HepG2 (cell line): Measurements from ENCODE around the gene BCAS3. TPM values are rescaled to one million over a fixed set of nuclear protein-coding genes. Genes with fewer than 3 reads are reported as not detected.

Source experiments
- BRF2 ChIP-seq: sonication (generic); formaldehyde crosslinking; IDR thresholded peaks from 2 replicates; pipeline ENCODE4 v1.8.1; 2022; ENCODE audit warnings: mild to moderate bottlenecking, missing genetic modification reagents
- E2F1 ChIP-seq: sonication (generic); formaldehyde crosslinking; IDR thresholded peaks from 2 replicates; pipeline ENCODE4 v1.5.0; 2020; ENCODE audit warnings: missing genetic modification reagents
- EEA1 ChIP-seq: sonication (generic); formaldehyde crosslinking; IDR thresholded peaks from 2 replicates; pipeline ENCODE4 v1.5.1; 2020; ENCODE audit warnings: mild to moderate bottlenecking, missing genetic modification reagents, borderline replicate concordance
- FOXK1 ChIP-seq: sonication (generic); formaldehyde crosslinking; IDR thresholded peaks from 2 replicates; pipeline ENCODE4 v1.4.0; 2020; ENCODE audit warnings: low read depth, missing genetic modification reagents, borderline replicate concordance
- HOXA9 ChIP-seq: sonication (generic); formaldehyde crosslinking; IDR thresholded peaks from 2 replicates; pipeline ENCODE4 v1.8.1; 2022; ENCODE audit warnings: missing genetic modification reagents, mild to moderate bottlenecking, moderate library complexity, borderline replicate concordance
- HOXD1 ChIP-seq: sonication (generic); formaldehyde crosslinking; IDR thresholded peaks from 2 replicates; pipeline ENCODE4 v1.5.0; 2020; ENCODE audit warnings: missing genetic modification reagents
- IRF1 ChIP-seq: sonication (generic); formaldehyde crosslinking; IDR thresholded peaks from 2 replicates; pipeline ENCODE4 v1.4.0; 2020; ENCODE audit warnings: low read depth, mild to moderate bottlenecking, missing genetic modification reagents
- KLF12 ChIP-seq: sonication (generic); formaldehyde crosslinking; IDR thresholded peaks from 2 replicates; pipeline ENCODE4 v1.4.0; 2020; ENCODE audit warnings: missing genetic modification reagents, borderline replicate concordance
- LCORL ChIP-seq, 2 experiments: fragments of 450-650 bp in 1 of 2; sonication (generic) in 1 of 2; formaldehyde crosslinking in 1 of 2; IDR thresholded peaks; 2 replicates each; pipeline versions ENCODE4 v1.5.0 to v1.6.1; 2017 to 2020; ENCODE audit warnings: antibody characterized with exemption in 1 of 2, missing genetic modification reagents in 1 of 2
- MIXL1 ChIP-seq: IDR thresholded peaks from 2 replicates; pipeline ENCODE4 v1.6.1; 2016
- MXD3 ChIP-seq: IDR thresholded peaks from 2 replicates; pipeline ENCODE4 v1.6.1; 2016; ENCODE audit warnings: mild to moderate bottlenecking, missing biosample characterization, missing genetic modification reagents
- PHB2 ChIP-seq: fragments of 450-650 bp; IDR thresholded peaks from 2 replicates; pipeline ENCODE4 v1.6.1; 2018; ENCODE audit not compliant: partially characterized antibody
- PRDM10 ChIP-seq: sonication (generic); formaldehyde crosslinking; IDR thresholded peaks from 2 replicates; pipeline ENCODE4 v1.4.0; 2020; ENCODE audit warnings: low read depth, missing genetic modification reagents
- SP1 ChIP-seq, 2 experiments: fragments of 450-650 bp in 1 of 2; sonication (generic) in 1 of 2; formaldehyde crosslinking in 1 of 2; IDR thresholded peaks; 2 replicates each; pipeline versions ENCODE4 v1.4.0 to v1.6.1; 2016 to 2020; ENCODE audit warnings: missing genetic modification reagents in 1 of 2
- SP5 ChIP-seq: IDR thresholded peaks from 2 replicates; pipeline ENCODE4 v1.6.1; 2016; ENCODE audit warnings: low read depth, borderline replicate concordance
- TOPORS ChIP-seq: sonication (generic); formaldehyde crosslinking; IDR thresholded peaks from 2 replicates; pipeline ENCODE4 v1.8.0; 2023; ENCODE audit warnings: mild to moderate bottlenecking, missing genetic modification reagents
- TP53 ChIP-seq: sonication (generic); formaldehyde crosslinking; conservative IDR thresholded peaks from 2 replicates; pipeline ENCODE4 v1.4.0; 2020; ENCODE audit warnings: missing genetic modification reagents
- ZNF256 ChIP-seq: sonication (generic); formaldehyde crosslinking; conservative IDR thresholded peaks from 2 replicates; pipeline ENCODE4 v1.4.0; 2020; ENCODE audit warnings: missing genetic modification reagents
- ZNF414 ChIP-seq: sonication (generic); formaldehyde crosslinking; IDR thresholded peaks from 2 replicates; pipeline ENCODE4 v1.5.0; 2020; ENCODE audit warnings: missing genetic modification reagents
- ZNF556 ChIP-seq: sonication (generic); formaldehyde crosslinking; IDR thresholded peaks from 2 replicates; pipeline ENCODE4 v1.4.0; 2020; ENCODE audit warnings: mild to moderate bottlenecking, missing genetic modification reagents, borderline replicate concordance
- ZSCAN22 ChIP-seq: sonication (generic); formaldehyde crosslinking; IDR thresholded peaks from 2 replicates; pipeline ENCODE4 v1.4.0; 2020; ENCODE audit warnings: mild to moderate bottlenecking, missing genetic modification reagents
- polyA plus RNA-seq, 8 experiments: library from polyadenylated mRNA; depleted of rRNA in 3 of 8; stranded (reverse) in 7 of 8; unstranded in 1 of 8; fragments of >200 nt; fragmentation: Illumina TruSeq in 4 of 8; extraction: Trizol in 4 of 8; gene quantifications; 2 replicates each; pipeline versions ENCODE4 v1.2.1 to v1.2.3, GENCODE V29; 2011 to 2016; ENCODE audit warnings: low read depth in 4 of 8, missing spikeins in 1 of 8, mixed read lengths in 1 of 8; ENCODE audit not compliant: insufficient read depth in 1 of 8
- total RNA-seq, 5 experiments: library from RNA; depleted of rRNA; stranded (reverse); fragments of >200 nt; fragmentation: Illumina TruSeq; extraction: Trizol; gene quantifications; 2 replicates each; pipeline ENCODE4 v1.2.3, GENCODE V29; 2016; ENCODE audit warnings: low read depth in 1 of 5

BCAS3 gene
- total and polyA plus RNA-seq, 2 of the 13 experiments (the other 11 are each of a cell fraction or from before 2014, with no cell fraction given): 10.7 to 11.2 TPM

GRCh38 chr17:61393904-61394629 is 716.4 kb downstream of the BCAS3 start (continued):
- 0 out of 2 replicates have a peak, but pooled peaks have one; percentile 56 for TF ChIP-seq PRDM10 (CRISPR knock-in tag)
- TF ChIP-seq MIXL1 (CRISPR knock-in tag): peak; percentile 85
- 0 out of 2 replicates have a peak, but pooled peaks have one; percentile 63 for TF ChIP-seq TP53 (CRISPR knock-in tag)
- TF ChIP-seq KLF12 (CRISPR knock-in tag): no peak; the same call in 1 of the 2 replicates
- no peak for TF ChIP-seq IRF1 (CRISPR knock-in tag)
- TF ChIP-seq FOXK1: peak; percentile 18; the same call in 1 of the 2 replicates
- peak; percentile 93 for TF ChIP-seq ZNF556 (CRISPR knock-in tag)
- TF ChIP-seq PHB2: no peak
- peak; percentile 52; the same call in 1 of the 2 replicates for TF ChIP-seq SP5 (CRISPR knock-in tag)
- peak; percentile 48; the same call in 1 of the 2 replicates for TF ChIP-seq MXD3
- no peak for TF ChIP-seq SP1 (IDR thresholded peaks at IDR 0.05)
- TF ChIP-seq SP1 (CRISPR knock-in tag; IDR thresholded peaks at IDR 0.05): no peak
- no peak for TF ChIP-seq EEA1 (CRISPR knock-in tag)
- no peak for TF ChIP-seq HOXA9 (CRISPR knock-in tag)
- no peak for TF ChIP-seq ZNF414 (CRISPR knock-in tag)
- TF ChIP-seq TOPORS (CRISPR knock-in tag): peak; percentile 85; the same call in 1 of the 2 replicates
- TF ChIP-seq ZSCAN22 (CRISPR knock-in tag): no peak
- no peak; the same call in 1 of the 2 replicates for TF ChIP-seq ZNF256
- TF ChIP-seq HOXD1 (CRISPR knock-in tag): no peak
- TF ChIP-seq LCORL (IDR thresholded peaks at IDR 0.05): no peak
- peak; percentile 39; the same call in 1 of the 2 replicates for TF ChIP-seq LCORL (CRISPR knock-in tag; IDR thresholded peaks at IDR 0.05)
- TF ChIP-seq E2F1 (CRISPR knock-in tag): 0 out of 2 replicates have a peak, but pooled peaks have one; percentile 28
- TF ChIP-seq BRF2 (CRISPR knock-in tag): peak; percentile 59; the same call in 1 of the 2 replicates
